PC-3 (cell line): Measurements from ENCODE around the gene PDE6A. TPM values are rescaled to one million over a fixed set of nuclear protein-coding genes. Genes with fewer than 3 reads are reported as not detected.

Experiments
- ATAC-seq: fragments of 200-7000 bp; cut with Tn5 transposase; 2 replicates; pipeline ENCODE4 v1.9.1; 2020; ENCODE audit warnings: mild to moderate bottlenecking, moderate library complexity
- BruUV-seq: library from RNA; stranded (reverse); fragments of 400-500 nt; replicated peaks from 2 replicates; lab custom pipeline; 2021; lab: Mats Ljungman, UMichigan
- CTCF ChIA-PET: fragments of 300-600 bp; sonication (Branson Sonifier 250); formaldehyde crosslinking; loops from one replicate; lab custom pipeline; 2022; ENCODE audit warnings: antibody characterized with exemption; lab: Charles Lee
- POLR2A ChIA-PET: fragments of 300-600 bp; sonication (Branson Sonifier 250); formaldehyde crosslinking; loops from one replicate; lab custom pipeline; 2022; ENCODE audit warnings: antibody characterized with exemption; ENCODE audit not compliant: unreplicated experiment; lab: Charles Lee
- DNase-seq: peaks from one replicate; pipeline ENCODE4 v3.0.0-alpha.2; 2015
- H2AFZ ChIP-seq: fragments of 300-600 bp; sonication (generic); 2 replicates; pipeline ENCODE4 v1.6.0; 2016; ENCODE audit warnings: antibody characterized with exemption, low read length
- H3F3A ChIP-seq: fragments of 300-600 bp; sonication (generic); one replicate; pipeline ENCODE4 v1.6.0; 2017; ENCODE audit warnings: antibody characterized with exemption, low read length, control low read depth, mild to moderate bottlenecking; ENCODE audit not compliant: unreplicated experiment
- H3K27ac ChIP-seq: fragments of 300-600 bp; sonication (generic); 2 replicates; pipeline ENCODE4 v1.5.1; 2016; ENCODE audit warnings: mild to moderate bottlenecking, low read length
- H3K27me3 ChIP-seq: fragments of 300-600 bp; sonication (generic); 2 replicates; pipeline ENCODE4 v1.6.1; 2016; ENCODE audit warnings: low read length, mixed read lengths
- H3K36me3 ChIP-seq: fragments of 300-600 bp; sonication (generic); 2 replicates; pipeline ENCODE4 v1.6.1; 2016; ENCODE audit warnings: low read depth, mixed run types, low read length, mixed read lengths
- H3K4me1 ChIP-seq: fragments of 300-600 bp; sonication (generic); 2 replicates; pipeline ENCODE4 v1.5.1; 2016; ENCODE audit warnings: low read length; ENCODE audit not compliant: insufficient read depth
- H3K4me2 ChIP-seq: fragments of 300-600 bp; sonication (generic); 2 replicates; pipeline ENCODE4 v1.6.0; 2016; ENCODE audit warnings: low read length
- H3K4me3 ChIP-seq: fragments of 300-600 bp; sonication (generic); 2 replicates; pipeline ENCODE4 v1.5.1; 2016; ENCODE audit warnings: mild to moderate bottlenecking, low read length, mixed read lengths
- H3K79me2 ChIP-seq: fragments of 300-600 bp; sonication (generic); 2 replicates; pipeline ENCODE4 v1.6.1; 2017; ENCODE audit warnings: low read length, mixed read lengths
- H3K9ac ChIP-seq: fragments of 300-600 bp; sonication (generic); 2 replicates; pipeline ENCODE4 v1.6.0; 2016; ENCODE audit warnings: mild to moderate bottlenecking, low read length
- H3K9me2 ChIP-seq: fragments of 300-600 bp; sonication (generic); replicated peaks from 2 replicates; pipeline ENCODE4 v1.6.1; 2016; ENCODE audit warnings: mixed run types, low read length, mixed read lengths
- H3K9me3 ChIP-seq: fragments of 300-600 bp; sonication (generic); 2 replicates; pipeline ENCODE4 v1.6.1; 2016; ENCODE audit warnings: low read length, mixed read lengths
- H4K20me1 ChIP-seq: fragments of 300-600 bp; sonication (generic); 2 replicates; pipeline ENCODE4 v1.6.1; 2016; ENCODE audit warnings: low read length, mixed read lengths
- CTCF ChIP-seq: fragments of 300-600 bp; sonication (generic); conservative IDR thresholded peaks from 2 replicates; pipeline ENCODE4 v1.5.1; 2017; ENCODE audit warnings: antibody characterized with exemption, low read depth, mild to moderate bottlenecking, low read length
- EZH2 ChIP-seq: fragments of 300-600 bp; sonication (generic); IDR thresholded peaks from one replicate; pipeline ENCODE4 v1.6.1; 2017; ENCODE audit warnings: antibody characterized with exemption, mild to moderate bottlenecking, low read length; ENCODE audit not compliant: unreplicated experiment
- EZH2phosphoT487 ChIP-seq: fragments of 300-600 bp; sonication (generic); IDR thresholded peaks from 2 replicates; pipeline ENCODE4 v1.6.1; 2018; ENCODE audit warnings: mild to moderate bottlenecking, antibody characterized with exemption, low read length, borderline replicate concordance
- intact Hi-C: fragments of 100-400 bp; cut with micrococcal nuclease; formaldehyde crosslinking; loops from 2 replicates; pipeline ENCODE4 v1.9.0; 2023
- total RNA-seq: library from RNA; depleted of rRNA; stranded (reverse); fragments of >200 nt; gene quantifications from 2 replicates; pipeline ENCODE4 v1.2.3, GENCODE V29; 2014

PDE6A gene
- total RNA-seq, 1 experiment from 2014 or later = not detected

GRCh38 chr5:149924486-149924885 is 20.1 kb downstream of the PDE6A start:
- TF ChIP-seq EZH2 = no peak
- Histone ChIP-seq H2AFZ (no peak overlapping the region), H3K79me2 (no peaks in the 10 kb centered on the region), H3K9me3 (no peaks in the 10 kb centered on the region), H3F3A (no peaks in the 10 kb centered on the region), H3K4me2 (no peak overlapping the region), H3K4me3 (no peak overlapping the region), H4K20me1 (no peaks in the 10 kb centered on the region), H3K4me1 (no peaks in the 10 kb centered on the region), H3K27me3 (no peaks in the 10 kb centered on the region), H3K9ac (no peak overlapping the region), H3K27ac (no peak overlapping the region), H3K36me3 (no peaks in the 10 kb centered on the region), H3K9me2 (no peaks in the 10 kb centered on the region)
- no TSS peak for BruUV-seq
- DNase-seq = no peak
- CTCF ChIA-PET = no interaction called here
- no peak for ATAC-seq
- POLR2A ChIA-PET = no interaction called here
- intact Hi-C loops = no loop called here

GRCh38 chr5:149922950-149923349 is 21.6 kb downstream of the PDE6A start:
- DNase-seq (no peak), ATAC-seq (no peak)
- Histone ChIP-seq H3K9me3 (no peaks in the 10 kb centered on the region), H3K9ac (no peak overlapping the region), H4K20me1 (no peaks in the 10 kb centered on the region), H3K79me2 (no peaks in the 10 kb centered on the region), H3K4me2 (no peak overlapping the region), H3K4me1 (no peaks in the 10 kb centered on the region), H3K36me3 (no peaks in the 10 kb centered on the region), H3K27me3 (no peaks in the 10 kb centered on the region), H3K27ac (no peak overlapping the region), H2AFZ (no peak overlapping the region), H3K4me3 (no peak overlapping the region), H3F3A (no peaks in the 10 kb centered on the region), H3K9me2 (no peaks in the 10 kb centered on the region)
- no peak for TF ChIP-seq EZH2
- TF ChIP-seq EZH2phosphoT487 = no peak
- TF ChIP-seq CTCF = no peak
- ChIA-PET POLR2A (no interaction called here), CTCF (no interaction called here)
- intact Hi-C loops = no loop called here
- BruUV-seq = no TSS peak

GRCh38 chr5:149921597-149921996 is 23.0 kb downstream of the PDE6A start:
- no peaks in the 10 kb centered on the region for H3K27me3 ChIP-seq
- no peak overlapping the region for H3K27ac ChIP-seq
- no peaks in the 10 kb centered on the region for H3F3A ChIP-seq
- H3K4me3 ChIP-seq = no peak overlapping the region
- H3K4me2 ChIP-seq = no peak overlapping the region
- no peaks in the 10 kb centered on the region for H3K79me2 ChIP-seq
- intact Hi-C loops = no loop called here
- BruUV-seq = no TSS peak
- no peak overlapping the region for H3K9ac ChIP-seq
- POLR2A ChIA-PET = no interaction called here
- no peaks in the 10 kb centered on the region for H3K36me3 ChIP-seq
- no peak for TF ChIP-seq EZH2
- no peak for TF ChIP-seq CTCF
- no peak for TF ChIP-seq EZH2phosphoT487
- no peaks in the 10 kb centered on the region for H3K4me1 ChIP-seq
- no peaks in the 10 kb centered on the region for H3K9me2 ChIP-seq
- no peaks in the 10 kb centered on the region for H4K20me1 ChIP-seq
- CTCF ChIA-PET = no interaction called here
- H2AFZ ChIP-seq = no peak overlapping the region
- no peaks in the 10 kb centered on the region for H3K9me3 ChIP-seq
- DNase-seq (no peak), ATAC-seq (no peak)
